ENCODE data around the gene EFHC1. TPM values are rescaled to one million over a fixed set of nuclear protein-coding genes. Genes with fewer than 3 reads are reported as not detected.

The EFHC1 gene
- total and polyA plus RNA-seq, 4 donors: 3.3 to 11.3 (median 6.9) TPM

GRCh38 chr6:52566853-52567279 lies 146.7 kb downstream of the EFHC1 start (continued):
- TF ChIP-seq TAF1 (conservative IDR thresholded peaks at IDR 0.05) (no peak), HNF4G (IDR thresholded peaks at IDR 0.05) (peak; percentile 32), EGR1 (IDR thresholded peaks at IDR 0.05; ENCODE audit: low read depth in 2 of 2) (no peak), GABPA (IDR thresholded peaks at IDR 0.05 in 1 of 2, conservative IDR thresholded peaks at IDR 0.05 in 1 of 2) (no peak)

- H3K27me3 ChIP-seq (ENCODE audit: control insufficient read depth in 4 of 4, insufficient read depth in 4 of 4, low read length in 3 of 4): no peaks in the 10 kb centered on the region
- no peak overlapping the region for H3K4me3 ChIP-seq (ENCODE audit: low read depth in 1 of 3, low read length in 3 of 3)
- H3K9me3 ChIP-seq (ENCODE audit: control insufficient read depth in 4 of 4, low read length in 3 of 4): no peaks in the 10 kb centered on the region
- no peak overlapping the region for H3K9ac ChIP-seq (ENCODE audit: low read depth in 1 of 2, low read length in 2 of 2)
- peaks cover 6 to 28% (median 18%) of the 10 kb centered on the region in 4 donors for H3K4me1 ChIP-seq (ENCODE audit: control insufficient read depth in 4 of 4, insufficient read depth in 4 of 4, low read length in 3 of 4)
- TF ChIP-seq CTCF (IDR thresholded peaks at IDR 0.05; ENCODE audit: low read depth, low read length, missing input control) (no peak), RAD21 (IDR thresholded peaks at IDR 0.05) (peak in 1 of 2 donors; percentile 38), REST (IDR thresholded peaks at IDR 0.05) (peak; percentile 31), NR2F2 (IDR thresholded peaks at IDR 0.05) (peak; percentile 89), FOXA1 (IDR thresholded peaks at IDR 0.05) (no peak), YY1 (IDR thresholded peaks at IDR 0.05) (no peak), RXRA (IDR thresholded peaks at IDR 0.05) (no peak), ATF3 (IDR thresholded peaks at IDR 0.05) (no peak)
- DNase-seq (ENCODE audit: low spot score): no peak
- 81% methylated on average over 4 of the region's 4 CpGs for WGBS
- H3K27ac ChIP-seq (ENCODE audit: low read depth in 1 of 2, low read length in 2 of 2): peak overlapping the region in 1 of 2 donors; percentile 39
- H3K36me3 ChIP-seq (ENCODE audit: control insufficient read depth in 4 of 4, insufficient read depth in 3 of 4, low read depth in 1 of 4, low read length in 3 of 4): no peaks in the 10 kb centered on the region
These were observed 148.2 kb downstream of the EFHC1 start for GRCh38 chr6:52568320-52568719.

- TF ChIP-seq GABPA (IDR thresholded peaks at IDR 0.05 in 1 of 2, conservative IDR thresholded peaks at IDR 0.05 in 1 of 2) (no peak), HNF4G (IDR thresholded peaks at IDR 0.05) (no peak), RAD21 (IDR thresholded peaks at IDR 0.05) (no peak), YY1 (IDR thresholded peaks at IDR 0.05) (no peak), HNF4A (conservative IDR thresholded peaks at IDR 0.05) (no peak), FOXA1 (IDR thresholded peaks at IDR 0.05) (no peak), JUND (IDR thresholded peaks at IDR 0.05) (no peak), TAF1 (conservative IDR thresholded peaks at IDR 0.05) (no peak), MAX (IDR thresholded peaks at IDR 0.05) (no peak), CTCF (IDR thresholded peaks at IDR 0.05; ENCODE audit: low read depth, low read length, missing input control) (no peak), NR2F2 (IDR thresholded peaks at IDR 0.05) (no peak), ZBTB33 (IDR thresholded peaks at IDR 0.05) (no peak)
- H3K27ac ChIP-seq (ENCODE audit: low read depth in 1 of 2, low read length in 2 of 2): no peak overlapping the region
- WGBS: 81% methylated on average over 8 of the region's 8 CpGs
- H3K4me1 ChIP-seq (ENCODE audit: control insufficient read depth in 4 of 4, insufficient read depth in 4 of 4, low read length in 3 of 4): peaks cover 2 to 32% (median 20%) of the 10 kb centered on the region in 4 donors
- no peak overlapping the region for H3K4me3 ChIP-seq (ENCODE audit: low read depth in 1 of 3, low read length in 3 of 3)
- DNase-seq (ENCODE audit: low spot score): no peak
- no peaks in the 10 kb centered on the region for H3K9me3 ChIP-seq (ENCODE audit: control insufficient read depth in 4 of 4, low read length in 3 of 4)
- no peak overlapping the region for H3K9ac ChIP-seq (ENCODE audit: low read depth in 1 of 2, low read length in 2 of 2)
- no peaks in the 10 kb centered on the region for H3K36me3 ChIP-seq (ENCODE audit: control insufficient read depth in 4 of 4, insufficient read depth in 3 of 4, low read depth in 1 of 4, low read length in 3 of 4)
- no peaks in the 10 kb centered on the region for H3K27me3 ChIP-seq (ENCODE audit: control insufficient read depth in 4 of 4, insufficient read depth in 4 of 4, low read length in 3 of 4)
These were observed 150.2 kb downstream of the EFHC1 start for GRCh38 chr6:52570291-52570700.
